ENCODE results near the gene NPTXR.

Gene NPTXR

DNA sequence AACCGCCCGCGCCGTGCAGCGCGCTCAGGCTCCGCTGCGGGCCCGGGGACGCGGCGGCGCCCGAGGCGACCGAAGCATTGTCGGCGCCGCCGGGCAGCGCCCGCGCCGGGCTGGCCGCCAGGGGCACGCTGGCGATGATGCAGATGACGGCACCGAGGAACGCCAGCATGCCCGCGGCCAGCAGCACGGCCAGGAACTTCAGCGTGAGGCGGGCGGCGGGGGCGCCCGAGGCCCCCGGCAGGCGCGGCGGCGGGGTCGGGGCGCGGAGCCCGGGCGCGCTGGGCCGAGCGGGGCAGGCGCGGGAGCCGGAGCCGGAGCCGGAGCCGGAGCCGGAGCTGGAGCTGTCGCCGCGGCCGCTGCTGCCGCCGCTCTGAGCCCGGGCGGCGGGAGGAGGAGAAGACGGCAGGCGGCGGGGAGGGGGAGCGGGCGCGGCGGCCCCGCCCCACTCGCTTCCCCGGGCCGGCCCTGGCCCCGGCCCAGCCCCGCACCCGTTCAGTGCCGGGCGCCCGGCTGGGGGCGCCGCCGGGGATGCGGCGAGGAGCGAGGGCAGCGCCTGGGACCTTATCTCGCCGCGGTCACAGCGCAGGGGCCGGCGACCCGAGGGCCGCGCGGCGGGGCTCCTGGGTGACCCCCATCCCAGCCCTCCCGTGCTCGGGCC lies at the start of gene NPTXR:
NPTXR (minus strand) TSS at position 372 of the 658 bp plus-strand sequence.
- DNase-seq (ENCODE audit: low read depth), result peak; percentile 18

- no peak for DNase-seq (ENCODE audit: low read depth)
Observed at GRCh38 chr22:38891256-38891655, 47.4 kb upstream of the NPTXR start.

- no peak for DNase-seq (ENCODE audit: low read depth)
Observed at GRCh38 chr22:38890377-38890776, 46.5 kb upstream of the NPTXR start.

DNA sequence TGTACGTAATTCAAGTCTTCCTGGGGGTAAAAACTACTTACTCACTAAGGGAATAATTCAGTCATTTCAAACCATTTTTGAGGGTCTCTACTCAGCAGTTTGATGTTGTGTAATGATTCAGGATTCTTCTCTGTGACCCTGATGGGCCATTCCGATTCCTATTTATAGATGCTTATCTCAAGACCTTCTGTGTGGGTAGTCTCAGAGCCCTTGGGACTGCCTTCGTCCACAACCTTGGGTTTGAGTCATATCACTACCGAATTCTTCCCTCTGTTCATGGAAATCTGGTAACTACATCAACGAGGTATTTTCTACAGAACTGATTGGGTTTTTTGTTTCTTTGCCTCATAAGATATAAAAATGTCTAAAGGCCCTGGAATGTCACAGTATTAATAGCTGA lies 42.5 kb upstream of the NPTXR start:
- no peak for DNase-seq (ENCODE audit: low read depth)

- DNase-seq (ENCODE audit: low read depth), result no peak
Observed at GRCh38 chr22:38882972-38883622, 39.3 kb upstream of the NPTXR start.

- DNase-seq (ENCODE audit: low read depth), result no peak
Observed at GRCh38 chr22:38881997-38882879, 38.4 kb upstream of the NPTXR start.

- DNase-seq (ENCODE audit: low read depth), result no peak
Observed at GRCh38 chr22:38881464-38881871, 37.6 kb upstream of the NPTXR start.

DNA sequence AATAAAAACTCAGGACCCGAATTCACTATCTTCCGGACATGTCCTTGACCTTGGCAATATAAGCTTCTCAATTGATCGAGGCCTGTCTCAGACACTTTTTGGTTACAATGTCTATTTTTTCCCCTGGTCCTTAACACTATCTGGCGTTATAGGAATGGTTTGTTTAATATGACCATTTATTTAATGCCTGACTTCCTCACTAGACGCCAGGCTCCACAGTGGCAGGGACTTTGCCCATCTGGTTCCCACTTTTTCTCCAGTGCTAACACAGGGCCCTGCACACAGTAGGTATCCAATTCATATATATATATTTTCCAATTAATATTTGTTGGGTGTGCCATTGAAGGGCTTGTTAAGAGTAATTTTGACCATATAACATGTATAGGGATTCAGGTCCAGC lies 36.1 kb upstream of the NPTXR start:
- DNase-seq (ENCODE audit: low read depth), result no peak

DNA sequence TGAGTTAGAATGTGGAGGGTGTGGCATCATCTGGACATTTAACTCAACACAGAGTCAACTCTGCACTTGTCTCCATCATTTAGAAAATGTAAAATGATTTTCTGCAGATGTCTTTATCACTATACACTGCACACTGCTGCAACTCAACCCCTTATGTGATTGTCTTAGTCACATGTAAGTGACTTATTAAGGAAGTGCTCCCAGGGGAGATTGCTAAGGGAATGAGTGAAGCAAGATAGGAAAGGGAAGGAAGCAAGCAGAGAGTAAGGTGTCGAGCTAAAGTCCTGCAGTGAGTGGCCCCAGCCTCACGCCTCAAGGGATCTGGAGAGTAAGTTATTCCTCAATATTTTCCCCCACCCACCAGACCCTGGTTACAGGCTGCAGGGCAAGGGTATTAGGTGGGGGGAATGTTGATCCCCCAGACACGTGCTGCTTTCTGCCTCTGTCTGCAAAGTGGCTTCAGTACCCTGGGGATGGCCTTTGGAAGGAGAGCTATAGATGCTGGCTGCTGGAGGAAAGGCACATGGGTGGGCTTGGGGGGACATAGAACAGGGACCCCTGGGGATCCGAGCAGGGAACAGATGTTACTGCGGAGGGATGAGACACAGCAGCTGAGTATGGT lies 35.4 kb upstream of the NPTXR start:
- no peak for DNase-seq (ENCODE audit: low read depth)

DNA sequence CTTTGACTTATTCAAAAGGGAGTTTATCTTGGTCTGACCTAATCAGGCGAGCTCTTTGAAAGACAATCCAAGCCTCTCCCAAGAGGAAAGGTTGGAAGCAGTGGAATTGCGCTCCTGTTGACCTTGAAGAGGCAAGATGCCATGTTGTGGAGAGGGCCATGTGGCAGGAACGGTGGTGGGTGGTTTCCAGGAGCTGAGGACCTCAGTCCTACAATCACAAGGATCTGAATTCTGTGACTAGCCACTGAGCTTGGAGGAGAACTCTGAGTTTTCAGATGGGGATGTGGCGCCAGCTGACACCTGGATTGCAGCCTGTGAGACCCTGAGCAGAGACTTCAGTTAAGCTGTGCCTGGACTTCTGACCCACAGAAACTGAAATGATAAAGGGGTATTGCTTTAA lies 34.2 kb upstream of the NPTXR start:
- no peak for DNase-seq (ENCODE audit: low read depth)

DNA sequence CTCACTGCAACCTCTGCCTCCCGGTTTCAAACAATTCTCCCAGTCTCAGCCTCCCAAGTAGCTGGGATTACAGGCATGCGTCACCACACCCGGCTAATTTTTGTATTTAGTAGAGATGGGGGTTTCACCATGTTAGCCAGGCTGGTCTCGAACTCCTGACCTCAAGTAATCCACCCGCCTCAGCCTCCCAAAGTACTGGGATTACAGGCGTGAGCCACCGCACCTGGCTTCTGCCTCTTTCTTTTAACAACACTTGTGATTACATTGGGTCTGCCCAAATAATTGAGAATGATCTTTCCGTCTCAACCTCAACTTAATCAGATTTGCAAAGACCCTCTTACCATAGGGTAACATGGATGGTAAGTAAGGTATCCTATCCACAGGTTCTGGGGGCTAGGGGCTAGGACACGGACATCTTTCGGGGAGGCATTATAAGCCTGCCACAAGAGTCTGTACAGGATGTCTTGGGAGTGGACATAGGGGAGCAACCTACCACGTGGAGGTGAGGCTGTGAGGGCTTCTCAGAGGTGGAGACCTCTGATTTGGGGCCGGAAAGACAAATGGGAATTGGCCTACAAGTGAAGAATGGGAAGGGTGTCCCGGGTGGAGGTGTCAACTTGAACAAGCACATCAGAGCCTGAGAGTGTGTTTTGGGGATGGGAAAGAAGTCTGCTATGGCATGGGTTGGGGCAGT lies 30.8 kb upstream of the NPTXR start:
- DNase-seq (ENCODE audit: low read depth), result no peak

GRCh38 chr22:38873469-38874411 lies 29.9 kb upstream of the NPTXR start:
- DNase-seq (ENCODE audit: low read depth), result peak; percentile 49

DNA sequence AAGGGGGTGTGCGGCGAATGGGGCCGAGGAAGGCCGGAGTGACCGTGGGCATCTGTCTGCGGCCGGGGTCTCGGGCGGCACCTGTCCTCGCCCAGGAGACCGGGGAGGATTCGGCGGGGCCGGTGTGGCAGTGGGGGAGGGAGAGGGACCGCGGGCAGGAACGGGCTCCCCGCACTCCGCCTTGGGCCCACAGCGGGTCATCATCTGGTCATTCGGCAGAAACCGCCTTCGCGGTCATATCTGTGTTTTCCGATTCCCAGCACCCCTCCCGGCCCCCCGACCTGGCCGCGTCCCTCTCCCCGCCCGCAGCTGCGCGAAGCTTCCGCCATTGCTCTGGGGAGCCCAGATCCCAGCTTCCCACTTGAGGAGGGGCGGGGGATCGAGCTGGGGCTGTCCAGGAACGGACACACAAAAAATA lies 29.0 kb upstream of the NPTXR start:
- DNase-seq (ENCODE audit: low read depth), result no peak

- DNase-seq (ENCODE audit: low read depth), result peak; percentile 95
Observed at GRCh38 chr22:38872172-38872830, 28.5 kb upstream of the NPTXR start, which contains the start of gene CBX6. CBX6 (minus strand) TSS chr22:38872216; CDS start chr22:38872190, 26 bp downstream.

DNA sequence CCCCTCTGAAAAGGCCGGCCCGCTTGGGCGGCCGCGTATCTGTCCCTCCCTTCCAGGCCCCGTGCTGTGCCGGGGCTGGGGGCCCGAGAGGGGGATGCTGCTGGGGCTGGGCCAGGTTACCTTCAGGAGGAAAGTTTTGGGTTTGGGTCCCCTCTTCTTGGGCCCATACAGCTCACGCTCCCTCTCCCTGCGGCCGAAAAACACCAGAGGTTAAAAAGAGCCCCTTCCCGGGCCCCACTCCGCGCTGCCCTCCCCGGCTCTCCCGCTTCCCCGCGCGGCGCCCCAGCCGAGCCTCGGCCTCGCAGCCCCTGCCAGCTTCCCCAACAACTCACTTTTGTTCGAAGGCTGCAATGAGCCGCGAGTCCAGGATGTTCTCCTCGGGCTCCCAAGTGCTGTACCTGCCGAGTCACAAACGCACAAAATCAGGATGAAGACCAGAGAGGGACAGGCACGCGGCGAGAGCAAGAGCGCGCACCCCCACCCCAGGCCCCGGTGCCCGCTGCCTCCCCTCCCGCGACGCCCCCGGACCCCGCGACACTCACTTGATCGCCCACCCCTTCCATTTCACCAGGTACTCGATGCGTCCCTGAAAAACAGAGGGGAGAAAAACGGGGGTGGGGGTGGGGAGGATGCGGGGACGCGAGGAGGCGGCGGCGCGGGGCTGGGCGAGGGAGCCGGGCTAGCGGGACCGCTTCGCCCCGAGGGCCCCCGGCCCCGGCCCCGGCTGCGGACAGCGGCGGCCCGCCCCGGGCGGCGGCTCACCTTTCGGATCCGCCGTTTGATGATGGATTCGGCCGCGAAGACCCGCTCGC lies 27.7 kb upstream of the NPTXR start:
- no peak for DNase-seq (ENCODE audit: low read depth)

- no peak for DNase-seq (ENCODE audit: low read depth)
Observed at GRCh38 chr22:38870791-38871359, 27.0 kb upstream of the NPTXR start.

GRCh38 chr22:38870312-38870741 lies 26.5 kb upstream of the NPTXR start:
- peak; percentile 71 for DNase-seq (ENCODE audit: low read depth)

- DNase-seq (ENCODE audit: low read depth), result no peak
Observed at GRCh38 chr22:38869663-38870062, 25.8 kb upstream of the NPTXR start.

Data from stimulated activated CD8-positive, alpha-beta memory T cell treated with anti-CD3 and anti-CD28 coated beads, Interleukin-12 subunit alpha, Interleukin-12 subunit beta, amount 100 ng/mL, for 4 hours (primary cell).